Erythroblast (primary cell): ENCODE data around the gene ACTN4.
A peak's percentile ranks its signal among the peaks of the same experiment; 100 is the strongest.

ENCODE experiments used
- DNase-seq, 2 experiments: peaks; one replicate each; lab custom pipeline; 2025; lab: John Stamatoyannopoulos, UW
- GATA1 ChIP-seq: IDR thresholded peaks from 2 replicates; pipeline ENCODE4 v1.6.1; 2011; ENCODE audit warnings: low read depth, mild to moderate bottlenecking, control low read depth, low read length, moderate library complexity
- POLR2A ChIP-seq: IDR thresholded peaks from 2 replicates; pipeline ENCODE4 v1.6.1; 2011; ENCODE audit warnings: mild to moderate bottlenecking, low read length

Gene ACTN4

DNA sequence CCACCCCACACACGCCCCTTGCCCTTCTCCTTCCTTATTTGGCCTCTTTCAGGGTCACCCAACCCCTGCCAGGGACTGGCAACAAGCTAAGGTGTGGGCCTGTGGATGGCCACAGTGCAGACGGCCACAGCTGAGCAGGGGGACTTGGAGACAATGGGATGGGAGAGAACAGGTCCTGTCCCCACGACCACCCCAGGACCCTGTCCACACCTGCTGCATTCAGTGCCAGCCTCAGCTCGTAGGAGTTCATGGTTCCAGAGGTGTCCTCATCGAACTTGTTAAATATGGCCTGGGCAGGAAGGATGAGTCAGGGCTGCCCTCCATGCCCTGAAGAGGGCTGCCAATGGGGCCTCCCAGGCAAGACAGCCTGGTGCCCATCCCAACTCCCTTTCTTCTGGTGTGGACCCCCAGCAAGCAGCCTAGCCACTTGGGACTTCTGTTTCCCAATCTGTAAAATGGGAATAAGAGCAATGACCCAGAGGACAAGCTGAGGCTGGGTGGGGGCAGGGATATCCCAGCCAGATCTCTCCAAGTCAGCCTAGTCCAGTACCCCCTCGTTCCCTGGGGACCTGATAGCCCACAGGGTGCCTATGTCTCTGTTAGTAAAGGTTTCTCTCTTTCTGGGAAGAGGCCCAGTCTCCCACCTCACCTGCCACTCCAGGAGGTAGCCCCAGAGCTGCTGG, 86.2 kb downstream of the ACTN4 start:
- no peak for DNase-seq
- TF ChIP-seq GATA1 (no peak), POLR2A (no peak)

DNA sequence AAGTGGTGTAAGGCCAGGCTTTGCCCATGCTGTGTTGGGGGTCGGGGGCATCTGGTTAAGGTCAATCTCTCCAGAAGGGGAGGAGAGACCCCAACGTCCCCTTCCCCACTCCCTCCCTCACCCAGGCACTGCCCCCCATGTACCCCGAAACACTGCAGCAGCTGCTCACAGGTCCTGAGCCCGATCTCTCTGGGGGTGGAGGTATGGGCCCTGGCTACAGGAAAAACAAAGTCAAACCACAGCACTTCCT, 86.7 kb downstream of the ACTN4 start:
- TF ChIP-seq GATA1 = no peak
- no peak for TF ChIP-seq POLR2A
- no peak for DNase-seq

DNA sequence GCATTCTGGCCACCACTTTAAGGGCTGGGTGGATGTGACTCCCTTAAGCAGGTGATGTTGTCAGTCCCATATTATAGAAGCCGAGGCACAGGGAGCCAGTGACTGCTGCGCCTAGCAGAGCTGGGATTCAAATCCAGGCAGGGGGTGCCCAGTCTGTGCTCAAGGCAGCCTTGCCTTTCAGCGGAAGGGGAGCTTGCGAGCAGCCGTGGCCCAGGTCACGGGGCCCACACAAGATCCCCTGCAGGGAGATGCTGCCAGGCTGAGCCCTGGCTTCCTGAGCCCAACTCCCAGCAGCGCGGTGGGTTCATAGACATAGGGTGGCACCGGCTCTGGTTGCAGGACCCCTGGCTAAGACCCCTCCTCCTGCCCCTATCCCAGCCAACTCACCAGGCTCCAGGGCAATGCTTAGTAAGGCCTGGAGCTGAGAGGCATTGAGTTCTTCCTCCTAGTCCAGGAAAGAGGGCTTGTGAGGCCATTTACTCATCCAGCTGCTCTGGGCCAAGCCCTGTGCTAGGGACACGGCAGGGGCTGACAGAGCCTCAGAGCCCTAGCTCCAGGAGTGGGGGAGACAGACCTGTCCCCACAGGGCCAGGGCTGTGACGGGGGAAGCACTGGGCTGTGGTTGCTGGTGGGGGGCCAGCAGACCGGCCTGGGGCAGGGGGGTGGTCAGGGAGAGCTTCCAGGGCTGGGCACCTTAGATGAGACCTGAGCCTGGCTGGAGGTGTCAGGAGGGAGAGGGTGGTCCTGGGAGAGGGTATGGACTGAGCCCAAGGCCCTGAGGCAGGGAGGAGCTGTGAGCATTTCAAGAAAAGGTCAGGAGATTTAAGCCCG, 87.2 kb downstream of the ACTN4 start:
- TF ChIP-seq GATA1 = no peak
- TF ChIP-seq POLR2A = no peak
- DNase-seq = no peak

DNA sequence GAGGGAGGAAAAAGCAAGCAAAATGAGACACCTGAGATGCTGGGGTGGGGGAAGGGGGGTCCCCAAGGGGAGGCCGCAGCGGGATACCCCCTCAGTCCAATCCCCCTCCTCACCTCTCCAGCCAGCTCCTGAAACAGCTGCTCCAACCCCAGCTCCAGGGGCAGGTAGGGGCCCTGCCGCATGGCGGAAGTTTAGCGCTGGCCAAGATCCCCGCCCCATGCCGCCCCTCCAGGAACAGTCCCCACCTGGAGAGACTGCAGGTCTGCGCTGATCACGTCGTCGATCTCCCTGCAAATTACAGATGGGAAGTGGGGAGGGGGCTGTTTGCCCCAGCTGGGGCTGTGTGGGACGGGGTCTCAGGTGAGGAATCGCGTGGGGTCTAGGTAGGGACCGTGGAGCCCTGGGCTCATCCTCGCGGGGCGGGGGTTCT, 87.8 kb downstream of the ACTN4 start:
- DNase-seq = no peak
- no peak for TF ChIP-seq GATA1
- no peak for TF ChIP-seq POLR2A

DNA sequence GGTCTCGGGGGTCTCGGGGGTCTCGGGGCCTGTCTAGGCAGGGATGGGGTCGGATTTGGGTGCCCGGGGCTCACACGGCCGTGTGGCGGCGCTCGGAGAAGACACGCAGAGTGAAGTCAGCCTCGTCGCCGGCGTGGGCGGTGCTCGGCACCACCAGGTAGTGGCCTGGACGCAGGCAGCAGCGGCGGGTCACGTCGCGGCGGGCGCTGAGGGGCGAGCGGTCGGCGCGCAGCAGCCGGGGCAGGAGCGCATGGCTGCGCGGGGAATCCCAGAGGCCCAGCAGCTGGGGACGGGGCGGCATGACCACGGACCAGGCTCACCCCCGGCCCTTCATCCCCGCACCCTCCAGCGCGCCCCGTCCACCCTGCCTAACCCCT, 88.6 kb downstream of the ACTN4 start:
- TF ChIP-seq POLR2A (no peak), GATA1 (no peak)
- DNase-seq = peak; percentile 57

DNA sequence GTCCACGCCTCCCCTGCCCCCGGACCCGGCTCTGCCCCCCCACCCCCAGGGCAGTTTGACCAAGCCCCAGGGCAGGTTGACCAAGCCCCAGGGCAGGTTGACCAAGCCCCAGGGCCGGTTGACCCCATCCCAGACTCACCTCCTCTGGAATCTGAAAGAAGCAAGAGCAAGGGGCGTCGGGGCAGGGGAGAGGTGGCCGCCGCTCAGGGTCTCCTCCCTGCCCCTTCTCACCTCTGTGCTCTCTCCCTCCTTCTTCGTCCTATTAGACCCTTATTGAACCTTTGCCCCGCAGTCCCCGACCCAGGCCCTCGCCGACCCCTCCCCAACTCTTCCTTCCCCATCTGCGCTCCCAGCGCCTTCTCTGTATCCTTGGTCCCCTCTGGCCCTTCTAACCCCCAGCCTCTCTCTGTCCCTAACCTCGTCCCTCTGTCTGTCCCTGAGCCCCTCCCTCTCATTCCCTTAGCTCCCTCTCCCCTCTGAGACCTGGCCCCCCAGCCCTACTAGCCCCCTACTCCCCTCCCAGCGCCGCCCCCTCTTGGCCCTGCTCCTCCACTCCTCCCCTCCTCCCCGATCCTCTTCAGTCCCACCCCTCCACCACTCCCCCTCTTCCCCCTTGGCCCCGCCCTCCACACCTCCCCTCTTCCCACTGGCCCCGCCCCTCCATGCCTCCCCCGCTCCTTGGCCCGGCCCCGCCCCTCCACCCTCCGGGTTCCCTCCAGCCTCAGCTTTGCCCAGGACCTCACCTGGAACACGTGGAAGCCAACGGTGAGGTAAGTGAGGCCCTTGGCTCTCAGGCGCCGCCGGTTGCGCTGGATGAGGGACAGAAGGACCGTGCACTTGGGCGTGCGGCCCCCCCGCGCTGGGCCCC, 89.2 kb downstream of the ACTN4 start:
- peak; percentile 57 to 64 for DNase-seq
- TF ChIP-seq POLR2A (no peak), GATA1 (no peak)

DNA sequence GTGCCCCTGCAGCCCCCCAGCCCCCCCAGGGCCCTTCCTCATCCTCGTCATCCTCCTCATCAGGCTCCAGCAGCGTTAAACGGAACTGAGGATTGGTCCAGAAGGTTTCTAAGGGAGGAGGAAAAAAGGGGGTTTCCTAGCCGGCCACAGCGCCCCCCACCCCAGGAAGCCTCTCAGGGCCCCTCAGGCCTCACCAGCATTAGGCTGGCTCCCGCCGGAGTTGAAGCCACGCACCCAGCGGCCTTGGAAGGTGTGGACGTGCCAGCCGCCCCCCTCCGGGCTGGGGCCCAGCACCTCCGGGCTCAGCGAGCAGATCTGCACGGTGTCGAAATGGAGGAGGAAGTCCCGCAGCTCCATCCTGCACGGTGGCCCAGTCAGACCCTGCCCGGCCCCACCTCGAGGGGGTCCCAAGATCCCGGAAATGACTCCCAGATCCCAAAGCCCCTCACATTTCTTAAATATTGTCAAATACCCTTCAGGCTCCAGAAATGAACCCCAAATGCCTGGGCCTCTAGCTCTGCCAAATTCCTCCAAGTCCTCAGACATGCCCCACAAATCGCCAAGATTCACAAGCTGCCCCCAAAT, 89.9 kb downstream of the ACTN4 start:
- no peak for TF ChIP-seq POLR2A
- TF ChIP-seq GATA1 = no peak
- no peak for DNase-seq

DNA sequence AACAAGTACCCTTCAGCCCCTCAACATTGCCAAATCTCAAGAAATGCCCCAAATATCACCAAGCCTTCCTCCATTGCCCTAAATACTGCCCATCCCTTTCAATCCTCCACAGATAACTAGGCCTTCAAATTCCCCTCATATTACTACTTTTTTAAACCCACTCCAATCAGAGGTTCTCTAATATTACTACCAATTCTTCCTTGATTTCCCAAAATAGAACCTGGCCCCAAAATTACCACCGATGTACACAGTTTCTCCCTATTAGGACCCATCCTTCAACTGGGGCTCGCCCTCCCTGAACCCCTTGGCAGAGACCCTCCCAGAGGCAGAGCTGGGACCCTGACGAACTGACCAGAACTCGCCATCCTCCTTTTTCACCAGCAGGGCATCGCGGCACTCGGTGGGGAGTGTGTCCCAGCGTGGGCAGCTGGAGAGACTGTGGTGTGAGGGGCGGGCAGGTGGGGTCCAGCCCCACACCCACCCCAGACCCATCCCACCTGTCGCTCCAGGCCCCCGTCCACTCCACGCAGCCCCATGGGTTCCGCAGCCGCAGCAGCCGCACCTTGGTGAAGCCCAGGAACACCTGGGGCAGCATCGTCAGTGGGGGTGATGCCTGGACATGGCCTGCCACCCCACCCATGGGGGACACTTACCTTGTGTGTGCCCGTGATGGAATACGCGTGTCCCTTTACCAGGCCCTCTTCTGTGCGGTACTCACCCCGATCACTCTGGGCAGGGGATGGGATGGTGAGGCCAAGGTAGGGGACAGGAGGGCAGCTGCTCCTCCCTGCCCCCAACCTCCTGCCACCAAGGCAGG, 90.7 kb downstream of the ACTN4 start:
- TF ChIP-seq POLR2A (no peak), GATA1 (no peak)
- DNase-seq = no peak

DNA sequence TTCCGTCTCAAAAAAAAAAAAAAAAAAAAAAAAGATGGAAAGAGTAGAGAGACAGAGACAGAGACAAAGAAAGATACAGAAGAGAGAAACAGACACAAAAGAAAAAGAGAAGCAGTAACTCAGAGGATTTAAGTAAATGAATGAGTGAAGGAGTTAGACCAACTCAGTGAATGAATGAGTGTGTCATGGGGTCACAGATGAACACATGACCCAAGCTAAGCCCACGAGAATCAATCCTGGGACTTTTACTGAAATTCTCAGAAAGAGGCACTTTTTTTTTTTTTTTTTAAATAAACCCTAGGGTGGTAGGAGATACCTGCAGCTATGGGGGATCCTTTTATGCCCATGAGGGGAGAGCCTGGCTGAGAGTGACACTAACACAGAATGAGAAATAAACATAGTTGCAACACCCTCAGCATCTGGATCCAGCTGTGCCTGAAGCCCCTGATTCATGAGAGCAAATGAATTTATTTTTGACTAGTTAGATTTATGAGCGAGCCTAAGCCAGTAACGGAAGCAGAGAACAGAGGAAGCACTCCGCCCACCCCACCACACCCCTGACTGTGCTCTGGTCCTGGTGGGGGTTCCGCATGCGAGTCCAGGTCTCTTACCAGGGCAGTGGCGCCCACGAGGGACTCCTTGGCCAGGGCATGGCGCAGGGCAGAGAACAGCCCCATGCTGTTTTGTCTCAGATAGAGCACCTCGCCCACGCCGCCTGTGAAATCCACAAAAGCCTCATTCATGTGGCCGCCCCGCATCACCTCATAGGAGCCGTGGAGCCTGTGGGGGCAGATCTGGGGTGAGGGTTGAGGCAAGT, 92.2 kb downstream of the ACTN4 start:
- no peak for TF ChIP-seq GATA1
- no peak for TF ChIP-seq POLR2A
- DNase-seq = no peak

DNA sequence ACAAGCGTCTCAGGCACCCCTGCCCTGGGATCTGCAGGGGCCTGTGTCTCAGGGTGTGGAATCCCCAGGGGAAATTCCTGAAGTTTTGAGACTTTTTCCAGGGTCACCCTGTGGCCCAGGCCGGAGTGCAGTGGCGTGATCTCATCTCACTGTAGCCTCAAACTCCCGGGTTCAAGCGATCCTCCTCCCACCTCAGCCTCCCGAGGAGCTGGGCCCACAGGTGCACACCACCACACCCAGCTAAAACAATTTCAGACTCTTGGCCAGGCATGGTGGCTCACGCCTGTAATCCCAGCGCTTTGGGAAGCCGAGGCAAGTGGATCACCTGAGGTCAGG, 92.8 kb downstream of the ACTN4 start:
- DNase-seq = no peak
- TF ChIP-seq GATA1 = no peak
- no peak for TF ChIP-seq POLR2A

DNA sequence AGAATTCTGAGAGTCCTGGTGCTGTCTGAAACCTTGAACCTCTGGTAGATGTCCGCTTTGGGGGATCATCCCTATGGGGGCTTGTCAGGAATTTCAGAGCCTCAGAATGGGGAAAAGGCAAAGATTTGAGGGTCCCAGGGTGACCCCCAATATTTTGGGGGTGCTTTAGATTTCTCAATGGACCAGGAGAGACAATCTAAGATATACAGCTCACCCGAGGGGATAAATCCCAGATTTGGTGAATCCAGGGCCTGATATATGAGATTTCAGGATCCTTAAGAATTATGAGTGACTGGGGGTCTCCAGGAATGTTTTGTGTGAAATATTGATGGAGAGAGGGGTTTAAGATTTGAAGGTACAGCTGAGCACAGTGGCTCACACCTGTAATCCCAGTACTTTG, 93.5 kb downstream of the ACTN4 start:
- TF ChIP-seq GATA1 = no peak
- TF ChIP-seq POLR2A = no peak
- no peak for DNase-seq

DNA sequence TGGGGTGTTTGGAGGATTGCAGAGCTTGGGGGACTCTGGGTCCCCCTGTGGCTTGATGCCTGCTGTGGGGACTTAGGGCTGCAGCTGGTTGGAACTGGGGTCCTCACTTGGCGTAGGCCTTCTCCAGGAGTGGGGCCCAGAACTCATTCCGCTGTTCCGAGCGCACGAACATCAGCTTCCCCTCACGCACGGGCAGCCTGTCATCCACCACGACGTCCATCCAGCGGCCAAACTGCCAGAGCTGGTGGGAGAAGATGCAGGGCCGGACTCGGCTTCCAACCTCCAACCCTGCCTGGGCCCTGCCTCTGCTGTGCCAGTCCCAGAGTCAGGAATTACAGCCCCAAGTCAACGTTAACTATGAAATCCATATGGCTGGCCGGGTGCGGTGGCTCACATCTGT, 94.2 kb downstream of the ACTN4 start:
- no peak for TF ChIP-seq POLR2A
- no peak for TF ChIP-seq GATA1
- no peak for DNase-seq
